K562 (cell line): Measurements from ENCODE around the gene TMEM170A. TPM values are rescaled to one million over a fixed set of nuclear protein-coding genes. Genes with fewer than 3 reads are reported as not detected.

Experiments
- BACH1 ChIP-seq: fragments of 200-800 bp; sonication (Bioruptor generic); IDR thresholded peaks from 2 replicates; pipeline ENCODE4 v1.6.1; 2016; ENCODE audit warnings: missing genetic modification characterization, missing compliant biosample characterization
- CHD2 ChIP-seq: IDR thresholded peaks from 2 replicates; pipeline ENCODE4 v1.6.1; 2011; ENCODE audit warnings: low read depth, low read length
- CREB1 ChIP-seq, 2 experiments: sonication (generic) in 1 of 2; formaldehyde crosslinking in 1 of 2; IDR thresholded peaks; 2 replicates each; pipeline versions ENCODE4 v1.6.1 to v1.8.0; 2012 to 2022; ENCODE audit warnings: inconsistent platforms in 1 of 2, mild to moderate bottlenecking in 1 of 2, missing genetic modification reagents in 1 of 2, moderate library complexity in 1 of 2
- CTBP1 ChIP-seq: fragments of 450-650 bp; IDR thresholded peaks from 2 replicates; pipeline ENCODE4 v1.6.1; 2016; ENCODE audit warnings: borderline replicate concordance
- EWSR1 ChIP-seq: fragments of 450-650 bp; IDR thresholded peaks from 2 replicates; pipeline ENCODE4 v1.6.1; 2018; ENCODE audit warnings: borderline replicate concordance, mild to moderate bottlenecking, low read depth, moderate library complexity; ENCODE audit not compliant: partially characterized antibody
- IFI16 ChIP-seq: fragments of 250-450 bp; sonication (Bioruptor Pico); IDR thresholded peaks from 2 replicates; pipeline ENCODE4 v2.1.2; 2022; ENCODE audit warnings: mild to moderate bottlenecking, inconsistent platforms
- MCM7 ChIP-seq, 2 experiments: fragments of 450-650 bp; IDR thresholded peaks; 2 replicates each; pipeline ENCODE4 v1.6.1; 2016 to 2018
- MEF2A ChIP-seq: IDR thresholded peaks from 2 replicates; pipeline ENCODE4 v1.6.1; 2011; ENCODE audit warnings: low read depth, mild to moderate bottlenecking, low read length, moderate library complexity; ENCODE audit not compliant: control insufficient read depth
- POLR3G ChIP-seq: IDR thresholded peaks from 2 replicates; pipeline ENCODE4 v1.6.1; 2011; ENCODE audit not compliant: insufficient read length, insufficient replicate concordance; ENCODE audit errors: extremely low read depth
- SMAD2 ChIP-seq: fragments of 150-350 bp; IDR thresholded peaks from 2 replicates; pipeline ENCODE4 v1.6.1; 2014; ENCODE audit warnings: low read depth, mild to moderate bottlenecking, low read length
- ZNF124 ChIP-seq: sonication (generic); formaldehyde crosslinking; IDR thresholded peaks from 2 replicates; pipeline ENCODE4 v1.8.1; 2022; ENCODE audit warnings: missing genetic modification reagents
- polyA plus RNA-seq, 8 experiments: library from polyadenylated mRNA; depleted of rRNA in 4 of 8; stranded (reverse) in 5 of 8; unstranded in 3 of 8; fragments of >200 nt; fragmentation: Nextera tagmentation in 2 of 8; fragmentation: Illumina TruSeq in 1 of 8; extraction: Ambion mirVana in 2 of 8; extraction: Trizol in 1 of 8; gene quantifications; 2 replicates each; pipeline versions ENCODE4 v1.2.1 to v1.2.3, GENCODE V29; 2011 to 2014; ENCODE audit warnings: inconsistent platforms in 1 of 8, missing spikeins in 1 of 8
- total RNA-seq, 7 experiments: library from RNA; depleted of rRNA in 6 of 7; stranded (reverse); fragments of >200 nt in 6 of 7; fragmentation: Illumina TruSeq in 2 of 7; extraction: Trizol in 2 of 7; gene quantifications; 2 replicates each; pipeline versions ENCODE4 v1.2.1 to v1.2.3, GENCODE V29; 2011 to 2021; ENCODE audit warnings: low replicate concordance in 1 of 7
- TF ChIP-seq, protein P1 (sequence below): fragments of 450-650 bp; IDR thresholded peaks from 2 replicates; pipeline ENCODE4 v1.6.1; 2016
- TF ChIP-seq, protein P2 (sequence below): fragments of 250-450 bp; sonication (Bioruptor Pico); IDR thresholded peaks from 2 replicates; pipeline ENCODE4 v1.8.0; 2022; ENCODE audit warnings: inconsistent platforms
- TF ChIP-seq, protein P3 (sequence below), 2 experiments: fragments of 450-650 bp; formaldehyde crosslinking in 1 of 2; IDR thresholded peaks; 2 replicates each; pipeline versions ENCODE4 v1.4.0 to v1.6.1; 2014 to 2020; ENCODE audit warnings: mild to moderate bottlenecking in 2 of 2, borderline replicate concordance in 1 of 2, low read depth in 1 of 2
- TF ChIP-seq, protein P4 (sequence below): fragments of 450-650 bp; formaldehyde crosslinking; IDR thresholded peaks from 2 replicates; pipeline ENCODE4 v1.4.0; 2022; ENCODE audit warnings: mild to moderate bottlenecking, moderate library complexity

The TMEM170A gene
- total and polyA plus RNA-seq, 9 of the 15 experiments (the other 6 are each of a cell fraction or from before 2014, with no cell fraction given) = 6.1 to 30.2 (median 15.0) TPM

DNA sequence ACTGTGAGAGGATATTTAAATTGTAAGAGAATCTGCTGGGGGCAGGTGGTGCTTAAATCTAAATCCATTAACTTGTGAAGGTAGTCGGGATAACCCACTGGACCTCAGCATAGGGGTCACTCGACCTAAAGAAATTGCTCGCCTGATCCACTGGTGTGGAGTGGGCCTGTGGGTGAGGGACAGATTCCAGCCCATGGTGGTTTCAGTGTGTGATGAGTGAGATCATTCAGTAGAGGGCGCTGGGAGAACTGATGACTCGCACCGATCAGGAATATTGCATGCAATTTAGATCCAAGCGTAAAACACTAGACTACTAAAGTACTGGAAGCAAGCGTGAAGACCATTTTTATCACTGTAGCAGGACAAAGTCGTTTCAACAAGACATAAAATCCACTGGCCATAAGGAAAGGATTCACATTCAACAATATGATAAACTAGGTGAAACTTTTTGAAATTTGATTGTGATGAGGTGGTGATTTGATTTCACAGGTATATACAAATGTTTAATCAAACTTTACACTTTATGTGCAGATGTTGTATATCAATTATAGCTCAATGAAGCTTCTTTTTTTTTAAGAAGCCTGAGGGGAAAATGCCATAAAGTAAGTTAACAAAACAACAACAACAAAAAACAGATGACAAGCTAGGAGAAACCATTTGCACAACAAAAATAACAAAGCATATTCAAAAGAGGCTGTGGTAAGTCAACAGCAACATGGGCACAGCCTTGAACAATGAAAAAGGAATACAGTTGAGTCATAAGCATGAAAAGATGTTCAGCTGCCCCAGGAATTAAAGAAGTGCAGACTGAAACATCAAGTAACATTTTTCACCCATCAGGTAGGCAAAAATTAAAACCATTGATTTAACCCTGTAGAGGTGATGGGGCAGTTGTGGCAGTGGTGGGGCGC is 7.5 kb upstream of the TMEM170A start (continued):
- TF ChIP-seq ZNF124 (CRISPR knock-in tag) = no peak
- no peak for TF ChIP-seq IFI16
- TF ChIP-seq, protein P1, sequence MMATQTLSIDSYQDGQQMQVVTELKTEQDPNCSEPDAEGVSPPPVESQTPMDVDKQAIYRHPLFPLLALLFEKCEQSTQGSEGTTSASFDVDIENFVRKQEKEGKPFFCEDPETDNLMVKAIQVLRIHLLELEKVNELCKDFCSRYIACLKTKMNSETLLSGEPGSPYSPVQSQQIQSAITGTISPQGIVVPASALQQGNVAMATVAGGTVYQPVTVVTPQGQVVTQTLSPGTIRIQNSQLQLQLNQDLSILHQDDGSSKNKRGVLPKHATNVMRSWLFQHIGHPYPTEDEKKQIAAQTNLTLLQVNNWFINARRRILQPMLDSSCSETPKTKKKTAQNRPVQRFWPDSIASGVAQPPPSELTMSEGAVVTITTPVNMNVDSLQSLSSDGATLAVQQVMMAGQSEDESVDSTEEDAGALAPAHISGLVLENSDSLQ = 0 out of 2 replicates have a peak, but pooled peaks have one; percentile 30
- TF ChIP-seq MEF2A = no peak
- TF ChIP-seq, protein P2, sequence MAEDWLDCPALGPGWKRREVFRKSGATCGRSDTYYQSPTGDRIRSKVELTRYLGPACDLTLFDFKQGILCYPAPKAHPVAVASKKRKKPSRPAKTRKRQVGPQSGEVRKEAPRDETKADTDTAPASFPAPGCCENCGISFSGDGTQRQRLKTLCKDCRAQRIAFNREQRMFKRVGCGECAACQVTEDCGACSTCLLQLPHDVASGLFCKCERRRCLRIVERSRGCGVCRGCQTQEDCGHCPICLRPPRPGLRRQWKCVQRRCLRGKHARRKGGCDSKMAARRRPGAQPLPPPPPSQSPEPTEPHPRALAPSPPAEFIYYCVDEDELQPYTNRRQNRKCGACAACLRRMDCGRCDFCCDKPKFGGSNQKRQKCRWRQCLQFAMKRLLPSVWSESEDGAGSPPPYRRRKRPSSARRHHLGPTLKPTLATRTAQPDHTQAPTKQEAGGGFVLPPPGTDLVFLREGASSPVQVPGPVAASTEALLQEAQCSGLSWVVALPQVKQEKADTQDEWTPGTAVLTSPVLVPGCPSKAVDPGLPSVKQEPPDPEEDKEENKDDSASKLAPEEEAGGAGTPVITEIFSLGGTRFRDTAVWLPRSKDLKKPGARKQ (CRISPR knock-in tag) = no peak
- TF ChIP-seq CTBP1 = no peak
- no peak for TF ChIP-seq CHD2
- TF ChIP-seq, protein P3, sequence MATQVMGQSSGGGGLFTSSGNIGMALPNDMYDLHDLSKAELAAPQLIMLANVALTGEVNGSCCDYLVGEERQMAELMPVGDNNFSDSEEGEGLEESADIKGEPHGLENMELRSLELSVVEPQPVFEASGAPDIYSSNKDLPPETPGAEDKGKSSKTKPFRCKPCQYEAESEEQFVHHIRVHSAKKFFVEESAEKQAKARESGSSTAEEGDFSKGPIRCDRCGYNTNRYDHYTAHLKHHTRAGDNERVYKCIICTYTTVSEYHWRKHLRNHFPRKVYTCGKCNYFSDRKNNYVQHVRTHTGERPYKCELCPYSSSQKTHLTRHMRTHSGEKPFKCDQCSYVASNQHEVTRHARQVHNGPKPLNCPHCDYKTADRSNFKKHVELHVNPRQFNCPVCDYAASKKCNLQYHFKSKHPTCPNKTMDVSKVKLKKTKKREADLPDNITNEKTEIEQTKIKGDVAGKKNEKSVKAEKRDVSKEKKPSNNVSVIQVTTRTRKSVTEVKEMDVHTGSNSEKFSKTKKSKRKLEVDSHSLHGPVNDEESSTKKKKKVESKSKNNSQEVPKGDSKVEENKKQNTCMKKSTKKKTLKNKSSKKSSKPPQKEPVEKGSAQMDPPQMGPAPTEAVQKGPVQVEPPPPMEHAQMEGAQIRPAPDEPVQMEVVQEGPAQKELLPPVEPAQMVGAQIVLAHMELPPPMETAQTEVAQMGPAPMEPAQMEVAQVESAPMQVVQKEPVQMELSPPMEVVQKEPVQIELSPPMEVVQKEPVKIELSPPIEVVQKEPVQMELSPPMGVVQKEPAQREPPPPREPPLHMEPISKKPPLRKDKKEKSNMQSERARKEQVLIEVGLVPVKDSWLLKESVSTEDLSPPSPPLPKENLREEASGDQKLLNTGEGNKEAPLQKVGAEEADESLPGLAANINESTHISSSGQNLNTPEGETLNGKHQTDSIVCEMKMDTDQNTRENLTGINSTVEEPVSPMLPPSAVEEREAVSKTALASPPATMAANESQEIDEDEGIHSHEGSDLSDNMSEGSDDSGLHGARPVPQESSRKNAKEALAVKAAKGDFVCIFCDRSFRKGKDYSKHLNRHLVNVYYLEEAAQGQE (IDR thresholded peaks at IDR 0.05; ENCODE audit: borderline replicate concordance) = peak; percentile 83
- TF ChIP-seq, protein P3 (CRISPR knock-in tag; IDR thresholded peaks at IDR 0.05; ENCODE audit: low read depth) = no peak
- TF ChIP-seq SMAD2 = no peak
- TF ChIP-seq EWSR1 = no peak
- TF ChIP-seq MCM7 (IDR thresholded peaks at IDR 0.05) = no peak
- TF ChIP-seq POLR3G = no peak
- TF ChIP-seq CREB1 (IDR thresholded peaks at IDR 0.05) = no peak
- TF ChIP-seq CREB1 (CRISPR knock-in tag; IDR thresholded peaks at IDR 0.05) = 0 out of 2 replicates have a peak, but pooled peaks have one; percentile 22
- TF ChIP-seq, protein P4, sequence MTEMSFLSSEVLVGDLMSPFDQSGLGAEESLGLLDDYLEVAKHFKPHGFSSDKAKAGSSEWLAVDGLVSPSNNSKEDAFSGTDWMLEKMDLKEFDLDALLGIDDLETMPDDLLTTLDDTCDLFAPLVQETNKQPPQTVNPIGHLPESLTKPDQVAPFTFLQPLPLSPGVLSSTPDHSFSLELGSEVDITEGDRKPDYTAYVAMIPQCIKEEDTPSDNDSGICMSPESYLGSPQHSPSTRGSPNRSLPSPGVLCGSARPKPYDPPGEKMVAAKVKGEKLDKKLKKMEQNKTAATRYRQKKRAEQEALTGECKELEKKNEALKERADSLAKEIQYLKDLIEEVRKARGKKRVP (CRISPR knock-in tag) = no peak
- TF ChIP-seq BACH1 (tag) = no peak
